ENCODE results near the gene TBRG1.
"Not testable (repeated sequence)": the region's sequence is repeated elsewhere in the genome, so short reads cannot be mapped to it uniquely, and the experiment has no call there.

The TBRG1 gene, protein sequence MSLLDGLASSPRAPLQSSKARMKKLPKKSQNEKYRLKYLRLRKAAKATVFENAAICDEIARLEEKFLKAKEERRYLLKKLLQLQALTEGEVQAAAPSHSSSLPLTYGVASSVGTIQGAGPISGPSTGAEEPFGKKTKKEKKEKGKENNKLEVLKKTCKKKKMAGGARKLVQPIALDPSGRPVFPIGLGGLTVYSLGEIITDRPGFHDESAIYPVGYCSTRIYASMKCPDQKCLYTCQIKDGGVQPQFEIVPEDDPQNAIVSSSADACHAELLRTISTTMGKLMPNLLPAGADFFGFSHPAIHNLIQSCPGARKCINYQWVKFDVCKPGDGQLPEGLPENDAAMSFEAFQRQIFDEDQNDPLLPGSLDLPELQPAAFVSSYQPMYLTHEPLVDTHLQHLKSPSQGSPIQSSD

GRCh38 chr11:124622531-124623451 lies at the start of gene TBRG1:
Gene TBRG1 (plus strand): TSS chr11:124622864. CDS start chr11:124623084, 220 bp downstream.
- peak; percentile 90 for DNase-seq (ENCODE audit: low spot score)

- DNase-seq (ENCODE audit: low spot score), result no peak
Observed at GRCh38 chr11:124577716-124578427, 44.8 kb upstream of the TBRG1 start.

- no peak for DNase-seq (ENCODE audit: low spot score)
Observed at GRCh38 chr11:124578761-124579160, 43.9 kb upstream of the TBRG1 start.

GRCh38 chr11:124581817-124582216 lies 40.8 kb upstream of the TBRG1 start:
- DNase-seq (ENCODE audit: low spot score), result no peak

DNA sequence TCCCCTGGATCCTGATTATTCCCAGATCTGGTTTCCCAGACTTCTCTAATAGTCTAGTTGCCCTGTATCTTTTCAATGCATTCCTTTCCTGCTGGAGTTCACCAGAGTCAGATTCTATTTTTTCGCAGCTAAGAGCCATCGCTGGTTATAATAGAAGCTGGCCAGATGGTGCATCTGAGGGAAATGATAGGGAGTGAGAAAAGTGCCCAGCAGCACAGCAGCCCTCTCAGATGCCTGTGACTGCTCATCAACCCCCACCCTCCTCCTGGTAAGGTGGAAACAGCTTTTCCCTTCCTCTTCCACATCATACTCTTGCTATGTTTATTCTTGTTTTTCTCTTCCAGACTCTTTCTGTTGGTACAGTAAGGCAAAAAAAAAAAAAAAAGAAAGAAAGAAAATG lies 40.1 kb upstream of the TBRG1 start:
- DNase-seq (ENCODE audit: low spot score), result no peak

DNA sequence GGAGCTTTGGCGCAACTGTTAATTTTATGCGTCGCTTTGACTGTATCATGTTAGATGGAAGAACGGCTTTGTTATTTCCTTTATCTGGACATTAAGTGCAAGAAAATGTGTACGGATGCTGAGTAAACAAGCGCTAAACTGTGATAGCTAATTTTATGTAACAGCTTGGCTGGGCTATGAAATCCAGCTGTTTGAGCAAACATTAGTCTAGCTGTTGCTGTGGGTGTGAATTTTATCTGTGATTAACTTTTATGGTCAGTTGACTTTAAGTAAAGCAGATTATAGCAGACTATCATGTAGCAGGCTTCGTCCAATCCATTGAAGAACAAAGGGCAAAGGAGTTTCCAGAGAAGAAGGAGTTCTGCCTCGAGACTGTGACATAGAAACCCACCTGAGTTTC lies 38.9 kb upstream of the TBRG1 start:
- no peak for DNase-seq (ENCODE audit: low spot score)

GRCh38 chr11:124584681-124585372 lies 37.8 kb upstream of the TBRG1 start:
- DNase-seq (ENCODE audit: low spot score), result no peak

DNA sequence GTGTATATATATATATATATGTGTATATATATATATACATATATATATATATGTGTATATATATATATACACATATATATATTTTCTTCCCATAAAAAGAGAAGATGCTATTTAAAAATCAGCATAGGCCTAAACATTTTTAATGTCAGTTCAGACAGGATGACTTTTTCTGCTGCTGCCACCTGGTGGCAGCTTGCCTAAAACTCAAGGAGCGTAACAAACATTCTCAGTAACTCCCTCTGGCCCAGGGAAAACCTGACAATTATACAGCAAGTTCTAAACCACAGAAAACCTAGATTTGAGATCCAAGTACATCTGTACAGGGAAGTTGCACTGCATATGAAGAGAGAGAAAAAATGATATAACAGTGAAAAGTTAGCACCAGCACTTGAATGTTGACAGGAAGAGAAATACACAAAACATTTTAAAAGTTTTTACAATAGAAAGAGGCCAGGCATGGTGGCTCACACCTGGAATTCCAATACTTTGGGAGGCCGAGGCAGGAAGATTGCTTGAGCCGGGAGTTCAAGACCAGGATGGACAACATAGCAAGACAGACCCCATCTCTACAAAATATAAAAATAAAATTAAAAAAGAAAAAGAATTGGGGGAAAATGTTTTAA lies 36.3 kb upstream of the TBRG1 start:
- peak; percentile 40 for DNase-seq (ENCODE audit: low spot score)

- DNase-seq (ENCODE audit: low spot score), result no peak
Observed at GRCh38 chr11:124591430-124591829, 31.2 kb upstream of the TBRG1 start.

- DNase-seq (ENCODE audit: low spot score), result no peak
Observed at GRCh38 chr11:124592627-124593026, 30.0 kb upstream of the TBRG1 start.

DNA sequence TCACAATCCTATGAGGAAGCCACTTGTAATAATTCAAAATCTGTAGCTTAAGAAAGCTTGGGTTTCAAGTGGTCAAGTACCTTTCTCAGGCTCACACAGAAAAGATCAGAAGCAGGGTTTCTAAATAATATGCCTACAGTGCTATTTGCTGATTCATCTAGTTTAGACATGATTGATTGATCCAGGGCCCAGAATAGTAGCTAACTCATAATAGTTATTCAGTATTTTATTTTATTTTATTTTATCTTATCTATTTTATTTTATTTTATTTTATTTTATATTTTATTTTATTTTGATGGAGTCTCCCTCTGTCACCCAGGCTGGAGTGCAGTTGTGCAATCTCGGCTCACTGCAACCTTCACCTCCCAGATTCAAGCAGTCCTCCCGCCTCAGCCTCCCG lies 27.4 kb upstream of the TBRG1 start:
- DNase-seq (ENCODE audit: low spot score), result no peak

DNA sequence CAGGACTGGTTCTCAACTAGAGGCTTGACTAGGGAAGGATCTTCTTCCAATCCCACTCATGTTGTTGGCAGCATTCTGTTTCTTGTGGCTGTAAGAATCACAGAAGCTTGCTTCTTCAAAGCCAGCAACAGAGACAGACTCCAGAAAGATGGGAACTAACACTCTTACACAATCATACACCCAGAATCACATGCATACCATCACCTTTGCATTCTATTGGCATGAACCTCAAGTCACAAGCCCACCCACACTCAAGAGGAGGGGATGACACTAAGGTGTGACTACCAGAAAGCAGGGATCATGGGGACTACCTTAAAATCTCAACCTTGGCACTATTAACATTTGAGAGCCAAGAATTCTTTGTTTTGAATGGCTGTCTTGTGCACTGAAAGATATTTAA lies 25.0 kb upstream of the TBRG1 start:
- no peak for DNase-seq (ENCODE audit: low spot score)

DNA sequence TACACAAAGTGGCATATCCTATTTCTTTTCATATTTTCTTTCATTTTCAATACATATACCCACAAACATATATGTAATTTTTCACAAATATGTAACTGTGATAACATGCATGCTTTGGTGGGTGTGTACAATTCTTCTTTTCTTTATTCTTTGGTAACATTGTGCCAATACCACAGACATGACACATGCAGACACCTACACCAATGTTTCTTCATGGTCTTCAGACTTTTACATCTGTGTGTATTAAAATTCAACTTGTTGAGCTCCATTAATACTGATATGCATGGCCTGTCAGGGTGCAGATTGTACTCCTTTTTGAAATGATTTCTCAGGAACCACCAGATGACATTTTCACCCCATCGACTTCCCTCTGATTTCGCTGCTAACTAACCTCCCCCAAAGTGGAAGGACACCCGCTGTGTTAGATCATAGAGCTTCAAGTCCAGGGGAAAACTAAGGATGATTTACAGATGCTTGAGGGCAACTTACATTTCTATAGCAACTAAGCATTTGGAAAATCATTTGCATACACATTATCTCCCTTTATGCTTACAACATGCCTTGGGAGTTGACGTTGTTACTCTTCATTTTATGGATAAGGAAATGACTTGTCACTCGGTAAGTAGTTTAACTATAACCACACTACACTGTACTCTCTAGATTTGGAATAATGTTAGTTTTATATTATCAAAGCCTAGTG lies 21.9 kb upstream of the TBRG1 start:
- no peak for DNase-seq (ENCODE audit: low spot score)

- DNase-seq (ENCODE audit: low spot score), result peak; percentile 39
Observed at GRCh38 chr11:124602193-124602592, 20.5 kb upstream of the TBRG1 start.

GRCh38 chr11:124602723-124603122 lies 19.9 kb upstream of the TBRG1 start:
- DNase-seq (ENCODE audit: low spot score), result not testable (repeated sequence)

GRCh38 chr11:124605719-124606118 lies 16.9 kb upstream of the TBRG1 start:
- DNase-seq (ENCODE audit: low spot score), result no peak

- DNase-seq (ENCODE audit: low spot score), result no peak
Observed at GRCh38 chr11:124608147-124608546, 14.5 kb upstream of the TBRG1 start.

- DNase-seq (ENCODE audit: low spot score), result no peak
Observed at GRCh38 chr11:124610295-124610694, 12.4 kb upstream of the TBRG1 start.

- DNase-seq (ENCODE audit: low spot score), result no peak
Observed at GRCh38 chr11:124611064-124611463, 11.6 kb upstream of the TBRG1 start, which contains the start of gene PANX3. Gene PANX3 (plus strand): TSS chr11:124611428. CDS start chr11:124611557, 129 bp downstream.

- no peak for DNase-seq (ENCODE audit: low spot score)
Observed at GRCh38 chr11:124612045-124612444, 10.6 kb upstream of the TBRG1 start.
